ENCODE measurements around the gene CUX1.

DNA sequence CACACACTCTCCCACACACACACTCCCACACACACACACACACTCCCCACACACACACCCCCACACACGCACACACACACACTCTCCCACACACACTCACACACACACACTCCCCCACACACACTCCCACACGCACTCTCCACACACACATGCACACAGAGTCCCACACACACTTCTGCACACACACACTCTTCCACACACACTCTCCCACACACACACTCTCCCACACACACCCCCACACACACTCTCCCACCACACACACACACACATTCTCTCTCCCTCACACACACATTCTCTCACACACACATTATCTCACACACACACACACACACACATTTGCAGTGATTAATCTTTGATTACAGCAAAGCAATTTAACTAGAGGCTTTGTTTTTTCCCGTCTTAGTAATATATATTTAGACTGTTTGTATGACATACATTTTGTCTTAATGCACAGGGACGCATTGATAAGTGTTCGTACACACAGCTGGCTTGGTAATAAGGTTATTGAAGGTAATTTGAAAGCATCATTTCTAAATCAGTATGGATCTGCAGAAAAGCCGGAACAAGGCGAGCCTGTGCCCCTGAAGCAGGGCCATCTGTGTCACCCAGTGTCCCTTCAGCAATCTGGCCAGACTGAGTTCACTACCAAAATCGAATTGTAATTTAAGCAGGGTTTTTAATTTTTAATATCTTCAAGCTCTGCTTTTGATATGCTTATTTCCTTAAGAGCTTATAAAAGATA lies 399.3 kb downstream of the CUX1 start:
- TF ChIP-seq NFIC (IDR thresholded peaks at IDR 0.05) (no peak), CEBPB (IDR thresholded peaks at IDR 0.05) (no peak), TEAD4 (IDR thresholded peaks at IDR 0.05) (no peak), TAF1 (IDR thresholded peaks at IDR 0.05; ENCODE audit: low read depth) (no peak), FOXM1 (IDR thresholded peaks at IDR 0.05; ENCODE audit: borderline replicate concordance, low read depth) (no peak), EGR1 (IDR thresholded peaks at IDR 0.05) (no peak), YY1 (IDR thresholded peaks at IDR 0.05; ENCODE audit: low read depth) (no peak), EP300 (IDR thresholded peaks at IDR 0.05; ENCODE audit: borderline replicate concordance) (no peak), RAD21 (IDR thresholded peaks at IDR 0.05; ENCODE audit: low read depth) (no peak)
- TF ChIP-seq, protein P1, sequence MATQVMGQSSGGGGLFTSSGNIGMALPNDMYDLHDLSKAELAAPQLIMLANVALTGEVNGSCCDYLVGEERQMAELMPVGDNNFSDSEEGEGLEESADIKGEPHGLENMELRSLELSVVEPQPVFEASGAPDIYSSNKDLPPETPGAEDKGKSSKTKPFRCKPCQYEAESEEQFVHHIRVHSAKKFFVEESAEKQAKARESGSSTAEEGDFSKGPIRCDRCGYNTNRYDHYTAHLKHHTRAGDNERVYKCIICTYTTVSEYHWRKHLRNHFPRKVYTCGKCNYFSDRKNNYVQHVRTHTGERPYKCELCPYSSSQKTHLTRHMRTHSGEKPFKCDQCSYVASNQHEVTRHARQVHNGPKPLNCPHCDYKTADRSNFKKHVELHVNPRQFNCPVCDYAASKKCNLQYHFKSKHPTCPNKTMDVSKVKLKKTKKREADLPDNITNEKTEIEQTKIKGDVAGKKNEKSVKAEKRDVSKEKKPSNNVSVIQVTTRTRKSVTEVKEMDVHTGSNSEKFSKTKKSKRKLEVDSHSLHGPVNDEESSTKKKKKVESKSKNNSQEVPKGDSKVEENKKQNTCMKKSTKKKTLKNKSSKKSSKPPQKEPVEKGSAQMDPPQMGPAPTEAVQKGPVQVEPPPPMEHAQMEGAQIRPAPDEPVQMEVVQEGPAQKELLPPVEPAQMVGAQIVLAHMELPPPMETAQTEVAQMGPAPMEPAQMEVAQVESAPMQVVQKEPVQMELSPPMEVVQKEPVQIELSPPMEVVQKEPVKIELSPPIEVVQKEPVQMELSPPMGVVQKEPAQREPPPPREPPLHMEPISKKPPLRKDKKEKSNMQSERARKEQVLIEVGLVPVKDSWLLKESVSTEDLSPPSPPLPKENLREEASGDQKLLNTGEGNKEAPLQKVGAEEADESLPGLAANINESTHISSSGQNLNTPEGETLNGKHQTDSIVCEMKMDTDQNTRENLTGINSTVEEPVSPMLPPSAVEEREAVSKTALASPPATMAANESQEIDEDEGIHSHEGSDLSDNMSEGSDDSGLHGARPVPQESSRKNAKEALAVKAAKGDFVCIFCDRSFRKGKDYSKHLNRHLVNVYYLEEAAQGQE (IDR thresholded peaks at IDR 0.05; ENCODE audit: low read depth), result no peak
